Choroid plexus epithelial cell (primary cell): ENCODE data around the gene DHRS9.

Experiments
- DNase-seq: peaks from one replicate; pipeline ENCODE4 v3.0.0-alpha.2; 2010; ENCODE audit warnings: low read depth
- H3K4me3 ChIP-seq: 2 replicates; pipeline ENCODE4 v1.5.1; 2011; ENCODE audit warnings: low read depth, mild to moderate bottlenecking, control low read depth, low read length, moderate library complexity
- CTCF ChIP-seq: conservative IDR thresholded peaks from 2 replicates; pipeline ENCODE4 v1.5.1; 2011; ENCODE audit warnings: low read depth, mild to moderate bottlenecking, control low read depth, inconsistent platforms, low read length, moderate library complexity

The DHRS9 gene

GRCh38 chr2:169114056-169114455 is 44.7 kb downstream of the DHRS9 start:
- DNase-seq, result no peak
- no peak for TF ChIP-seq CTCF
- H3K4me3 ChIP-seq, result no peak overlapping the region

- DNase-seq, result no peak
- no peak for TF ChIP-seq CTCF
- H3K4me3 ChIP-seq, result no peak overlapping the region
Measured at GRCh38 chr2:169116327-169116726, 47.0 kb downstream of the DHRS9 start.

- no peak overlapping the region for H3K4me3 ChIP-seq
- DNase-seq, result no peak
- no peak for TF ChIP-seq CTCF
Measured at GRCh38 chr2:169116993-169117392, 47.6 kb downstream of the DHRS9 start.

- no peak overlapping the region for H3K4me3 ChIP-seq
- DNase-seq, result no peak
- TF ChIP-seq CTCF, result no peak
Measured at GRCh38 chr2:169118060-169118459, 48.7 kb downstream of the DHRS9 start.

GRCh38 chr2:169119123-169119760 is 49.9 kb downstream of the DHRS9 start:
- no peak for TF ChIP-seq CTCF

GRCh38 chr2:169119851-169120250 is 50.5 kb downstream of the DHRS9 start:
- H3K4me3 ChIP-seq, result no peak overlapping the region
- no peak for DNase-seq
- no peak for TF ChIP-seq CTCF

More at GRCh38 chr2:169119123-169119760, 49.9 kb downstream of the DHRS9 start:
- peak; percentile 25 for DNase-seq
- H3K4me3 ChIP-seq, result no peak overlapping the region

GRCh38 chr2:169129703-169130243 is 60.4 kb downstream of the DHRS9 start:
- H3K4me3 ChIP-seq, result no peak overlapping the region
- TF ChIP-seq CTCF, result no peak
- DNase-seq, result no peak
